AG09319 (cell line): ENCODE measurements around the gene PNLIP.

ENCODE experiments used
- DNase-seq: peaks from one replicate; pipeline ENCODE4 v3.0.0-alpha.2; 2010; ENCODE audit warnings: low read depth; ENCODE audit errors: extremely low read depth
- CTCF ChIP-seq: IDR thresholded peaks from 2 replicates; pipeline ENCODE4 v1.5.1; 2011; ENCODE audit warnings: low read depth, mild to moderate bottlenecking, inconsistent platforms, low read length, moderate library complexity

Gene PNLIP

GRCh38 chr10:116545756-116546155, at the start of gene PNLIP:
Gene PNLIP (plus strand): TSS chr10:116545931. CDS start chr10:116546093, 162 bp downstream.
- DNase-seq, result no peak
- TF ChIP-seq CTCF, result no peak

GRCh38 chr10:116504786-116505185, 40.9 kb upstream of the PNLIP start:
- no peak for DNase-seq
- no peak for TF ChIP-seq CTCF

- TF ChIP-seq CTCF, result no peak
- no peak for DNase-seq
Observed at GRCh38 chr10:116510565-116510964, 35.2 kb upstream of the PNLIP start.

GRCh38 chr10:116511365-116511764, 34.4 kb upstream of the PNLIP start:
- DNase-seq, result no peak
- no peak for TF ChIP-seq CTCF

GRCh38 chr10:116521424-116522290, 24.1 kb upstream of the PNLIP start:
- peak; percentile 2 for DNase-seq
- TF ChIP-seq CTCF, result peak; percentile 84

- no peak for TF ChIP-seq CTCF
- no peak for DNase-seq
Observed at GRCh38 chr10:116522803-116523381, 22.8 kb upstream of the PNLIP start.

- DNase-seq, result no peak
- no peak for TF ChIP-seq CTCF
Observed at GRCh38 chr10:116524736-116525135, 21.0 kb upstream of the PNLIP start.
